Measurements from ENCODE around the gene SNN.

- no peak for TF ChIP-seq REST (IDR thresholded peaks at IDR 0.05; ENCODE audit: insufficient read depth in 1 of 2, low read depth in 2 of 2, low read length in 1 of 2)
- TF ChIP-seq POLR2AphosphoS5 (IDR thresholded peaks at IDR 0.05; ENCODE audit: low read depth, low read length) = no peak
- TF ChIP-seq CTCF (IDR thresholded peaks at IDR 0.05) = no peak
These were observed 49.6 kb downstream of the SNN start for GRCh38 chr16:11717811-11718210.
